HEK293 (cell line): Measurements from ENCODE around the gene OSBP.

Experiments used
- CTCF ChIA-PET: fragments of 350-600 bp; formaldehyde crosslinking; extraction: SDS; loops from one replicate; lab custom pipeline; 2021; ENCODE audit warnings: antibody characterized with exemption; lab: Yijun Ruan, JAX
- POLR2A ChIA-PET: fragments of 300-600 bp; formaldehyde crosslinking; extraction: SDS; loops from one replicate; lab custom pipeline; 2020; ENCODE audit warnings: antibody characterized with exemption, inconsistent platforms; lab: Yijun Ruan, JAX
- H3K27ac ChIP-seq: fragments of 200-500 bp; sonication (Bioruptor generic); 2 replicates; pipeline ENCODE4 v1.5.1; 2014; ENCODE audit warnings: low read depth, low read length, control low read depth, inconsistent platforms; ENCODE audit errors: extremely low read depth
- H3K36me3 ChIP-seq, 2 experiments: fragments of 200-500 bp in 1 of 2; sonication (Bioruptor generic) in 1 of 2; 1 replicate in 1 of 2; 2 replicates in 1 of 2; pipeline ENCODE4 v1.5.1; 2014 to 2017; ENCODE audit warnings: inconsistent platforms in 2 of 2, low read length in 2 of 2; ENCODE audit not compliant: control insufficient read depth in 2 of 2, insufficient read depth in 1 of 2
- H3K4me1 ChIP-seq: fragments of 200-500 bp; sonication (Bioruptor generic); 2 replicates; pipeline ENCODE4 v1.5.1; 2014; ENCODE audit warnings: mild to moderate bottlenecking, low read length, inconsistent platforms; ENCODE audit not compliant: control insufficient read depth, insufficient read depth
- H3K4me3 ChIP-seq: 2 replicates; pipeline ENCODE4 v1.5.1; 2011; ENCODE audit warnings: low read depth, mild to moderate bottlenecking, control low read depth, low read length, moderate library complexity
- H3K9me3 ChIP-seq: fragments of 200-500 bp; sonication (Bioruptor generic); 2 replicates; pipeline ENCODE4 v1.5.1; 2014; ENCODE audit warnings: low read depth, low read length, inconsistent platforms; ENCODE audit not compliant: control insufficient read depth, insufficient read depth
- AEBP2 ChIP-seq: fragments of 450-650 bp; formaldehyde crosslinking; IDR thresholded peaks from 2 replicates; pipeline ENCODE4 v1.5.1; 2016; ENCODE audit warnings: missing biosample characterization, missing genetic modification characterization, borderline replicate concordance
- CTCF ChIP-seq: fragments of 450-650 bp; formaldehyde crosslinking; IDR thresholded peaks from 2 replicates; pipeline ENCODE4 v1.5.1; 2016; ENCODE audit warnings: missing biosample characterization, missing genetic modification characterization
- INSM2 ChIP-seq: fragments of 450-650 bp; formaldehyde crosslinking; IDR thresholded peaks from 2 replicates; pipeline ENCODE4 v1.5.1; 2016; ENCODE audit warnings: missing biosample characterization, missing genetic modification characterization
- PRDM10 ChIP-seq: fragments of 450-650 bp; formaldehyde crosslinking; IDR thresholded peaks from 2 replicates; pipeline ENCODE4 v1.5.1; 2016; ENCODE audit warnings: missing biosample characterization, missing genetic modification characterization
- ZBTB44 ChIP-seq: fragments of 450-650 bp; IDR thresholded peaks from 2 replicates; pipeline ENCODE4 v1.5.1; 2018; ENCODE audit warnings: missing biosample characterization, mild to moderate bottlenecking, missing genetic modification characterization
- ZFP69B ChIP-seq: fragments of 450-650 bp; formaldehyde crosslinking; IDR thresholded peaks from 2 replicates; pipeline ENCODE4 v1.5.1; 2016; ENCODE audit warnings: missing biosample characterization, missing genetic modification characterization
- ZNF266 ChIP-seq: fragments of 450-650 bp; formaldehyde crosslinking; IDR thresholded peaks from 2 replicates; pipeline ENCODE4 v1.5.1; 2016; ENCODE audit warnings: missing biosample characterization, missing genetic modification characterization, low read depth
- ZNF311 ChIP-seq: fragments of 450-650 bp; formaldehyde crosslinking; IDR thresholded peaks from 2 replicates; pipeline ENCODE4 v1.5.1; 2017; ENCODE audit warnings: missing biosample characterization, missing genetic modification characterization, borderline replicate concordance
- ZNF354C ChIP-seq: fragments of 450-650 bp; formaldehyde crosslinking; IDR thresholded peaks from 2 replicates; pipeline ENCODE4 v1.5.1; 2016; ENCODE audit warnings: missing biosample characterization, missing genetic modification characterization, low read depth, borderline replicate concordance
- ZNF366 ChIP-seq: fragments of 450-650 bp; formaldehyde crosslinking; conservative IDR thresholded peaks from 2 replicates; pipeline ENCODE4 v1.5.1; 2016; ENCODE audit warnings: missing biosample characterization, missing genetic modification characterization
- ZNF596 ChIP-seq: fragments of 450-650 bp; IDR thresholded peaks from 2 replicates; pipeline ENCODE4 v1.5.0; 2018; ENCODE audit warnings: missing biosample characterization, mild to moderate bottlenecking, missing genetic modification characterization, moderate library complexity
- ZNF639 ChIP-seq: fragments of 450-650 bp; formaldehyde crosslinking; IDR thresholded peaks from 2 replicates; pipeline ENCODE4 v1.5.1; 2016; ENCODE audit warnings: missing biosample characterization, missing genetic modification characterization
- ZNF670 ChIP-seq: fragments of 450-650 bp; formaldehyde crosslinking; IDR thresholded peaks from 2 replicates; pipeline ENCODE4 v1.5.1; 2016; ENCODE audit warnings: missing biosample characterization, missing genetic modification characterization, low read depth
- ZNF843 ChIP-seq: fragments of 450-650 bp; formaldehyde crosslinking; IDR thresholded peaks from 2 replicates; pipeline ENCODE4 v1.5.1; 2016; ENCODE audit warnings: missing biosample characterization, missing genetic modification characterization
- ZSCAN16 ChIP-seq: fragments of 450-650 bp; formaldehyde crosslinking; IDR thresholded peaks from 2 replicates; pipeline ENCODE4 v1.5.1; 2016; ENCODE audit warnings: missing biosample characterization, missing genetic modification characterization
- ZSCAN5A ChIP-seq: fragments of 450-650 bp; formaldehyde crosslinking; IDR thresholded peaks from 2 replicates; pipeline ENCODE4 v1.5.1; 2016; ENCODE audit warnings: missing biosample characterization, missing genetic modification characterization
- TF ChIP-seq, protein P1 (sequence below): fragments of 450-650 bp; formaldehyde crosslinking; IDR thresholded peaks from 2 replicates; pipeline ENCODE4 v1.5.1; 2017; ENCODE audit warnings: missing biosample characterization, missing genetic modification characterization

OSBP gene

DNA sequence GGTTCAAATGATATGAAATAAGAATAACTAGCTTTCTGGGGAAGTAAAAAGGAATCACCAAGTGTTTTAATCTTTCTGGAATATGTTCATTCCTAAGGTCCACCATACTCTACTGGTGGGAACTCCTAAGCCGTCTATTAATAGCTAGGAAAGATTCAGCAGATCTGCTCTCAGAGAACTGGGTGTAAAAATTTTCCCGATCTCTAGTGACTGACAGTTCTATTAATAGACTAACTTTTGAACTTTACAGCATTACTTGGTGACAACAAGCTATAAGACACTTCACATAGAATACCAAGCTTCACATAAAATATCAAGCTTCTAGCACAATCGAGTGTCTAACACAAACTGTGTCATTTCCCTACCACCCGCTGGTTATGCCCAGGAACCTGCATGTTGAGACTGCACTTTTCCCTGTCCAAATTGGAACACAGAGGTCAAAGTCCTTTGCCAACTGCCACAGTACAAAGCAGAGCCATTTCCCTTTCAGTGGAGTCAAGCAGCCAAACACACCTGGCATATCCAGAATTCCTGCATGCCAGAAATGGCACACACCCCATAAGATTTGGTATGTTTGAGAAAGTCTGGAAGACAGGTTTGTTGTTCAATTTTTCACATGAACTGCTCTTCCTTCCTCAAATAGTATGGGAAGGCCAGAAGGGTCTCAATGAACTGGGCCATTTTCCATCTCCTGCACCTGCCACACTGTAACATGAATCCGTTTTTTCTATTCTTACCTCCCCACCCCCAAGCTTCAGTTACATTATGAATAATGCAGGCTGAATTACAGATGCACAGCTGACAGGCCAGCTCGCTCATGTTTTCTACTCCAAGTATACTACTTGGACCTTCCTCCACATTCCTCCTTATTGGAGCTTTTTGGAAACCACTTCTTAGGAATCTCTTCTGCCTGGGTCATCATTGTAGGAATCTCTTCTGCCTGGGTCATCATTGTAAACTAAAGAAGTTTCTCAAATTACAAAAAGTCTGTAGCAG lies 3.7 kb downstream of the OSBP start:
- peaks cover 10 to 51% of the 10 kb centered on the region in 2 experiments; a peak in 2 of 3 replicates for H3K36me3 ChIP-seq
- POLR2A ChIA-PET = interaction anchor here (0.6 to 0.7 kb wide), 2 partner anchors 47 to 1448 kb away, joined by 3 to 4 read pairs; no protein-coding TSS in a partner anchor
- no peaks in the 10 kb centered on the region for H3K9me3 ChIP-seq
- CTCF ChIA-PET = interaction anchor here (0.7 kb wide), 1 partner anchor 68 kb away, joined by 3 read pairs; no protein-coding TSS in a partner anchor
- H3K27ac ChIP-seq = no peak overlapping the region
- TF ChIP-seq ZNF266 (tag by site-specific recombination) = no peak
- no peak for TF ChIP-seq AEBP2 (tag by site-specific recombination)
- TF ChIP-seq ZNF311 = no peak
- TF ChIP-seq ZNF596 (tag by site-specific recombination) = no peak
- TF ChIP-seq ZFP69B = no peak
- TF ChIP-seq ZNF670 (tag by site-specific recombination) = no peak
- no peak for TF ChIP-seq ZBTB44
- no peak for TF ChIP-seq ZNF366 (tag by site-specific recombination)
- TF ChIP-seq ZSCAN5A (tag by site-specific recombination) = no peak
- no peak for TF ChIP-seq PRDM10
- TF ChIP-seq, protein P1, sequence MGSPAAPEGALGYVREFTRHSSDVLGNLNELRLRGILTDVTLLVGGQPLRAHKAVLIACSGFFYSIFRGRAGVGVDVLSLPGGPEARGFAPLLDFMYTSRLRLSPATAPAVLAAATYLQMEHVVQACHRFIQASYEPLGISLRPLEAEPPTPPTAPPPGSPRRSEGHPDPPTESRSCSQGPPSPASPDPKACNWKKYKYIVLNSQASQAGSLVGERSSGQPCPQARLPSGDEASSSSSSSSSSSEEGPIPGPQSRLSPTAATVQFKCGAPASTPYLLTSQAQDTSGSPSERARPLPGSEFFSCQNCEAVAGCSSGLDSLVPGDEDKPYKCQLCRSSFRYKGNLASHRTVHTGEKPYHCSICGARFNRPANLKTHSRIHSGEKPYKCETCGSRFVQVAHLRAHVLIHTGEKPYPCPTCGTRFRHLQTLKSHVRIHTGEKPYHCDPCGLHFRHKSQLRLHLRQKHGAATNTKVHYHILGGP = no peak
- TF ChIP-seq, all 188 proteins: peak for 0
- no peaks in the 10 kb centered on the region for H3K4me1 ChIP-seq
- H3K4me3 ChIP-seq = no peak overlapping the region

- POLR2A ChIA-PET = no interaction called here
- no peak overlapping the region for H3K4me3 ChIP-seq
- H3K9me3 ChIP-seq = no peaks in the 10 kb centered on the region
- CTCF ChIA-PET = interaction anchor here (1.7 kb wide), 1 partner anchor 12 kb away, joined by 4 read pairs; no protein-coding TSS in a partner anchor
- peaks cover 10 to 66% of the 10 kb centered on the region in 2 experiments for H3K36me3 ChIP-seq
- no peak overlapping the region for H3K27ac ChIP-seq
- no peaks in the 10 kb centered on the region for H3K4me1 ChIP-seq
- TF ChIP-seq ZNF843 (tag by site-specific recombination) (no peak), ZNF354C (tag by site-specific recombination) (no peak), ZNF639 (tag by site-specific recombination) (no peak), ZSCAN16 (tag by site-specific recombination) (no peak), INSM2 (no peak), CTCF (tag by site-specific recombination) (no peak)
Observed at GRCh38 chr11:59610289-59610688, 5.3 kb downstream of the OSBP start.
